ENCODE data around the gene GHR.

DNA sequence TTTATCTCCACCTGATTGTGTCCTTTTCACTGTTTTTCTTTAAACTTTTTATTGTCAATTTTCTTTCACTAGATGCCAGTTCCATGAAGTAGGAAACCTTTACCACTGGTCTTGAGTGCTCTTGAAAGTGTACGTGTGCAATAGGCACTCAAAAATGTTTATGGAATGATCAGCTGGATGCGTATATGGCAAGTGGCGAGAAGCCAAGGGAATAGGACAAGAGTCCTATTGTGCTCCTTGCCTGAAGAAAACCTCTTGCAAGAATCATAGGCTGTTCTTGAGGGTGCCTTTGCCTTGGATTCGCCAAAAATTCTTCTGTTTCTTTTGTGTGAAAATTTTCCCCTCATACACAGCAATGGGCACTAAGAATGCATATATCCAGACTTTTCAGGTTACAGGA is 97.7 kb downstream of the GHR start:
- TF ChIP-seq, protein P1, sequence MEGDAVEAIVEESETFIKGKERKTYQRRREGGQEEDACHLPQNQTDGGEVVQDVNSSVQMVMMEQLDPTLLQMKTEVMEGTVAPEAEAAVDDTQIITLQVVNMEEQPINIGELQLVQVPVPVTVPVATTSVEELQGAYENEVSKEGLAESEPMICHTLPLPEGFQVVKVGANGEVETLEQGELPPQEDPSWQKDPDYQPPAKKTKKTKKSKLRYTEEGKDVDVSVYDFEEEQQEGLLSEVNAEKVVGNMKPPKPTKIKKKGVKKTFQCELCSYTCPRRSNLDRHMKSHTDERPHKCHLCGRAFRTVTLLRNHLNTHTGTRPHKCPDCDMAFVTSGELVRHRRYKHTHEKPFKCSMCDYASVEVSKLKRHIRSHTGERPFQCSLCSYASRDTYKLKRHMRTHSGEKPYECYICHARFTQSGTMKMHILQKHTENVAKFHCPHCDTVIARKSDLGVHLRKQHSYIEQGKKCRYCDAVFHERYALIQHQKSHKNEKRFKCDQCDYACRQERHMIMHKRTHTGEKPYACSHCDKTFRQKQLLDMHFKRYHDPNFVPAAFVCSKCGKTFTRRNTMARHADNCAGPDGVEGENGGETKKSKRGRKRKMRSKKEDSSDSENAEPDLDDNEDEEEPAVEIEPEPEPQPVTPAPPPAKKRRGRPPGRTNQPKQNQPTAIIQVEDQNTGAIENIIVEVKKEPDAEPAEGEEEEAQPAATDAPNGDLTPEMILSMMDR (IDR thresholded peaks at IDR 0.05) = no peak
- TF ChIP-seq POLR2A (IDR thresholded peaks at IDR 0.05) = no peak
